ENCODE measurements around the gene PTPRE. TPM values are rescaled to one million over a fixed set of nuclear protein-coding genes. Genes with fewer than 3 reads are reported as not detected.

PTPRE gene
- total RNA-seq, 1 experiment from 2014 or later = 11.6 TPM

DNA sequence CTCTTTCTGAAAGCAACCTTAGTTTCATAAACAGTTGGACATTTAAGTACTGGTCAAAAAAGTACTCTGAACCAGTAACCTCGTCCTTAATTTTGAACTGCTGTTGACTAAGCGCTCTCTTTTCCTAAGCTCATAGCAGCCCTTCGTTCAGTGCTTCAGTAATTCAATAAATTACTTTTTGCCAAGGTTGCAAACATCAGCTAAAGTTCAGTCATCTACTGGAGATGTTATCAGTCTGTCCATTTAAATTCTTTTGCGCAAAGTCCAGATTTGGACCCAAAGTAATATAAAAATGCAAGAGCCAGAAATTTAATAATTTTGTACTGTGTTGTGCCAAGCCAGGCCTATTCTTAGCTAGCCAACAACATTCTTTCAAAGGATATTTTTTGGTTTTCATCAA is 8.4 kb downstream of the PTPRE start:
- intact Hi-C loops (cut with micrococcal nuclease; ENCODE audit: unreplicated experiment) = no loop called here
- no peak overlapping the region for H3K27ac ChIP-seq (ENCODE audit: low read depth, low read length, poor library complexity, severe bottlenecking)
- no peaks in the 10 kb centered on the region for H3K4me1 ChIP-seq (ENCODE audit: insufficient read depth, low read length, poor library complexity, severe bottlenecking)
- H3K9me3 ChIP-seq (ENCODE audit: low read depth, low read length, poor library complexity, severe bottlenecking) = no peaks in the 10 kb centered on the region
- H3K36me3 ChIP-seq (ENCODE audit: insufficient read depth, low read length, poor library complexity, severe bottlenecking) = no peaks in the 10 kb centered on the region
- ChIA-PET CTCF (no interaction called here), POLR2A (ENCODE audit: low non-redundant PET) (no interaction called here)
- DNase-seq (ENCODE audit: low spot score) = no peak
- no peak overlapping the region for H3K4me3 ChIP-seq (ENCODE audit: low read depth, low read length, poor library complexity, severe bottlenecking)
- H3K27me3 ChIP-seq (replicated peaks; ENCODE audit: insufficient read depth, low read depth, low read length, poor library complexity) = no peaks in the 10 kb centered on the region
- no peak for TF ChIP-seq EZH2 (IDR thresholded peaks at IDR 0.05; ENCODE audit: borderline replicate concordance, low read depth, low read length, poor library complexity, severe bottlenecking)
- TF ChIP-seq, protein P1, sequence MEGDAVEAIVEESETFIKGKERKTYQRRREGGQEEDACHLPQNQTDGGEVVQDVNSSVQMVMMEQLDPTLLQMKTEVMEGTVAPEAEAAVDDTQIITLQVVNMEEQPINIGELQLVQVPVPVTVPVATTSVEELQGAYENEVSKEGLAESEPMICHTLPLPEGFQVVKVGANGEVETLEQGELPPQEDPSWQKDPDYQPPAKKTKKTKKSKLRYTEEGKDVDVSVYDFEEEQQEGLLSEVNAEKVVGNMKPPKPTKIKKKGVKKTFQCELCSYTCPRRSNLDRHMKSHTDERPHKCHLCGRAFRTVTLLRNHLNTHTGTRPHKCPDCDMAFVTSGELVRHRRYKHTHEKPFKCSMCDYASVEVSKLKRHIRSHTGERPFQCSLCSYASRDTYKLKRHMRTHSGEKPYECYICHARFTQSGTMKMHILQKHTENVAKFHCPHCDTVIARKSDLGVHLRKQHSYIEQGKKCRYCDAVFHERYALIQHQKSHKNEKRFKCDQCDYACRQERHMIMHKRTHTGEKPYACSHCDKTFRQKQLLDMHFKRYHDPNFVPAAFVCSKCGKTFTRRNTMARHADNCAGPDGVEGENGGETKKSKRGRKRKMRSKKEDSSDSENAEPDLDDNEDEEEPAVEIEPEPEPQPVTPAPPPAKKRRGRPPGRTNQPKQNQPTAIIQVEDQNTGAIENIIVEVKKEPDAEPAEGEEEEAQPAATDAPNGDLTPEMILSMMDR (conservative IDR thresholded peaks at IDR 0.05; ENCODE audit: low read depth, low read length) = no peak
- no TSS peak for BruUV-seq (replicated peaks)

DNA sequence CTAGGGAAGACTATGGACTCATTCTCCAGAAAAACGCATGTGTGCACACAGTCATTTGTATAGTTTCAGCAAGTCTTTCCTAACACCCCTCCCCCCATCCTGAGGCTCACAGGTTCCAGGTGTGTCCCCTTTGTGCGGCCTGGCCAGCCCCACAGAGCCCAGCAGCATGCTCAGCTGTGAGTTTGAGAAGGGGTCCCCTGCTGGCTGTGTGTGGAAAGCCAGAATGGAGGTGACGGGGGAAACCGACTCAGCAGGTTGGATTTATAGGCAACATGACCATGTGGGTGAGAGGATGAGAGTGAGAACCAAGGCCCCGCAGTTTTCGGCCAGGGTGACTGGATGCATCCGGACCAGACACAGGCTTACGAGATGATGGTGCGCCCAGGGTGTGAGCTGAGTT is 9.9 kb downstream of the PTPRE start:
- intact Hi-C loops (cut with micrococcal nuclease; ENCODE audit: unreplicated experiment) = no loop called here
- no TSS peak for BruUV-seq (replicated peaks)
- H3K27ac ChIP-seq (ENCODE audit: low read depth, low read length, poor library complexity, severe bottlenecking) = no peak overlapping the region
- H3K27me3 ChIP-seq (replicated peaks; ENCODE audit: insufficient read depth, low read depth, low read length, poor library complexity) = no peaks in the 10 kb centered on the region
- TF ChIP-seq, protein P1 (conservative IDR thresholded peaks at IDR 0.05; ENCODE audit: low read depth, low read length) = no peak
- TF ChIP-seq EZH2 (IDR thresholded peaks at IDR 0.05; ENCODE audit: borderline replicate concordance, low read depth, low read length, poor library complexity, severe bottlenecking) = no peak
- H3K36me3 ChIP-seq (ENCODE audit: insufficient read depth, low read length, poor library complexity, severe bottlenecking) = no peaks in the 10 kb centered on the region
- no peak for DNase-seq (ENCODE audit: low spot score)
- POLR2A ChIA-PET (ENCODE audit: low non-redundant PET) = no interaction called here
- CTCF ChIA-PET = no interaction called here
- H3K9me3 ChIP-seq (ENCODE audit: low read depth, low read length, poor library complexity, severe bottlenecking) = no peaks in the 10 kb centered on the region
- H3K4me3 ChIP-seq (ENCODE audit: low read depth, low read length, poor library complexity, severe bottlenecking) = no peak overlapping the region
- H3K4me1 ChIP-seq (ENCODE audit: insufficient read depth, low read length, poor library complexity, severe bottlenecking) = no peaks in the 10 kb centered on the region

DNA sequence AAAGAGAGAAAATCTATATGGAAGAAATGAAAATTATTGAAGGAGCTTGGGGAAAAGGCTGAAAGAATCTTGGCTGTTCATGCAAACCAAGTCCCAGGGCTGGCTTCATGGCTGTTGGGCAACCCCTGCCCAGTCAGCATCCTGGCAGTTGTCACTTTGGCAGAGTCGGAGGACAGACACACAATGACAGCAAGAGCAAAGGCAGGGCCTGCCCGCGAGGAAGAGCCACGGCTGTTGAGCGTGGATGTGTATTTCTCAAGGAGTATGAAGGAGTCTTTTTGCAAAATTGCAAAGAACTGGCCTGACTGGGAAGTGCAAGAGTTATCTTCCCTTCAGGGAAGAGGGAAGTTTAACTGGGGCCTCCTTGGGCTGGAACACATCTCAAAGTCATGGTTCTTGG is 11.7 kb downstream of the PTPRE start:
- H3K27me3 ChIP-seq (replicated peaks; ENCODE audit: insufficient read depth, low read depth, low read length, poor library complexity) = no peaks in the 10 kb centered on the region
- no peaks in the 10 kb centered on the region for H3K4me1 ChIP-seq (ENCODE audit: insufficient read depth, low read length, poor library complexity, severe bottlenecking)
- DNase-seq (ENCODE audit: low spot score) = no peak
- no TSS peak for BruUV-seq (replicated peaks)
- CTCF ChIA-PET = no interaction called here
- H3K27ac ChIP-seq (ENCODE audit: low read depth, low read length, poor library complexity, severe bottlenecking) = no peak overlapping the region
- no peak overlapping the region for H3K4me3 ChIP-seq (ENCODE audit: low read depth, low read length, poor library complexity, severe bottlenecking)
- H3K36me3 ChIP-seq (ENCODE audit: insufficient read depth, low read length, poor library complexity, severe bottlenecking) = no peaks in the 10 kb centered on the region
- TF ChIP-seq EZH2 (IDR thresholded peaks at IDR 0.05; ENCODE audit: borderline replicate concordance, low read depth, low read length, poor library complexity, severe bottlenecking) = no peak
- TF ChIP-seq, protein P1 (conservative IDR thresholded peaks at IDR 0.05; ENCODE audit: low read depth, low read length) = no peak
- no peaks in the 10 kb centered on the region for H3K9me3 ChIP-seq (ENCODE audit: low read depth, low read length, poor library complexity, severe bottlenecking)
- POLR2A ChIA-PET (ENCODE audit: low non-redundant PET) = no interaction called here
- intact Hi-C loops (cut with micrococcal nuclease; ENCODE audit: unreplicated experiment) = no loop called here

Data from A673 (cell line).